CD4-positive, alpha-beta T cell (primary cell): ENCODE results near the gene MMP11. TPM values are rescaled to one million over a fixed set of nuclear protein-coding genes. Genes with fewer than 3 reads are reported as not detected.

Experiments used
- ATAC-seq: fragments of 200-7000 bp; cut with Tn5 transposase; one replicate; pipeline ENCODE4 v1.10.0; 2022; ENCODE audit warnings: mild to moderate bottlenecking; ENCODE audit not compliant: poor library complexity
- CTCF ChIA-PET: fragments of 350-600 bp; sonication (Branson Sonifier 250); formaldehyde crosslinking; loops from one replicate; lab custom pipeline; 2021; ENCODE audit warnings: antibody characterized with exemption, inconsistent platforms; lab: Charles Lee
- POLR2A ChIA-PET: fragments of 350-600 bp; sonication (Branson Sonifier 250); formaldehyde crosslinking; loops from one replicate; lab custom pipeline; 2021; ENCODE audit warnings: antibody characterized with exemption, inconsistent platforms; lab: Charles Lee
- DNase-seq, 14 experiments: peaks; one replicate each; pipeline ENCODE4 v3.0.0-alpha.2; 2013 to 2020; ENCODE audit warnings: mixed read lengths in 2 of 14
- H3K27ac ChIP-seq, 2 donors: one replicate each; pipeline versions ENCODE4 v1.5.1 to v1.7.0; 2013; ENCODE audit warnings: low read length in 2 of 2, low read depth in 1 of 2, mild to moderate bottlenecking in 1 of 2
- H3K27me3 ChIP-seq, 2 experiments: 1 replicate in 1 of 2; 2 replicates in 1 of 2; pipeline versions ENCODE4 v1.6.1 to v1.7.0; 2013; ENCODE audit warnings: low read length in 2 of 2, control low read depth in 1 of 2, mild to moderate bottlenecking in 1 of 2, moderate library complexity in 1 of 2; ENCODE audit not compliant: insufficient read depth in 2 of 2, control insufficient read depth in 1 of 2
- H3K36me3 ChIP-seq: one replicate; pipeline ENCODE4 v1.6.1; 2013; ENCODE audit warnings: low read length, control low read depth; ENCODE audit not compliant: insufficient read depth
- H3K4me1 ChIP-seq: one replicate; pipeline ENCODE4 v1.6.1; 2013; ENCODE audit warnings: low read length, control low read depth; ENCODE audit not compliant: insufficient read depth
- H3K4me3 ChIP-seq: one replicate; pipeline ENCODE4 v1.5.1; 2013; ENCODE audit warnings: mild to moderate bottlenecking, low read length, moderate library complexity
- H3K9me3 ChIP-seq, 2 experiments: 1 replicate in 1 of 2; 2 replicates in 1 of 2; pipeline versions ENCODE4 v1.6.1 to v1.7.0; 2013; ENCODE audit warnings: low read length in 2 of 2, mild to moderate bottlenecking in 2 of 2, control low read depth in 1 of 2, moderate library complexity in 1 of 2; ENCODE audit not compliant: control insufficient read depth in 1 of 2, insufficient read depth in 1 of 2
- H3K27ac Mint-ChIP-seq: one replicate; pipeline ENCODE4 v1.8.0; 2020; ENCODE audit warnings: mixed read lengths
- H3K27me3 Mint-ChIP-seq: one replicate; pipeline ENCODE4 v1.8.0; 2021; ENCODE audit warnings: mixed read lengths
- H3K36me3 Mint-ChIP-seq: one replicate; pipeline ENCODE4 v1.8.0; 2021; ENCODE audit warnings: low read depth, mixed read lengths
- H3K4me1 Mint-ChIP-seq: one replicate; pipeline ENCODE4 v1.8.0; 2021; ENCODE audit warnings: low read depth, mixed read lengths
- H3K4me3 Mint-ChIP-seq: one replicate; pipeline ENCODE4 v1.8.0; 2020; ENCODE audit warnings: mild to moderate bottlenecking, mixed read lengths
- H3K9me3 Mint-ChIP-seq: one replicate; pipeline ENCODE4 v1.8.0; 2020; ENCODE audit warnings: mixed read lengths
- intact Hi-C, 2 experiments: fragments of 100-400 bp; cut with DNase I in 1 of 2; cut with micrococcal nuclease in 1 of 2; formaldehyde crosslinking; loops; one replicate each; pipeline versions ENCODE4 v1.15.1 to v1.9.0; 2023 to 2025; cut with DNase I, micrococcal nuclease
- total RNA-seq, 174 experiments: library from RNA in 2 of 174; stranded (reverse) in 2 of 174; gene quantifications; one replicate each; pipeline ENCODE4 v1.2.3 and lab custom pipeline; 2021 to 2026
- TF ChIP-seq, protein P1 (sequence below): fragments of 200-600 bp; IDR thresholded peaks from one replicate; pipeline ENCODE4 v1.8.0; 2022; ENCODE audit warnings: antibody characterized with exemption, mild to moderate bottlenecking

MMP11 gene
- total RNA-seq, 2 experiments from 2014 or later, result 2.3 to 2.4 TPM

DNA sequence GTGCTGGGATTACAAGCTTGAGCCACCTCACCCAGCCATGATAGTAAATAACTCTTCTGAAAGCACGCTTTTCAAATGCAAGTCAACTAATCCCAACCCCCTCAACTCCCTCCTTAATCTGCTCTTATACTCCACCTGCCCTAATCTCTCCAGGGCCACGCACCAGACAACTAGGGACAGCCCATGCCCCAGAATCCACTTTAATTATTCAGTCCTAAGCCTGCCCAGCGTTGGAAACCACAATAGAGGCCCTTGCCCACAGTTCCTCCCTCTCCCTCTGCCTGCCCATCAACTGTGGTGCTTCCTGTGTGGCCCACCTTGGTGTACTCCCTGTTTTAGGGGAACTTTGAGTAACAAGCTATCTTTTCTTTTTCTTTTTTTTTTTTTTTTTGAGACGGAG, 15.8 kb upstream of the MMP11 start:
- POLR2A ChIA-PET, result interaction anchor here (0.6 kb wide), 1 partner anchor 9 kb away, joined by 4 read pairs; no protein-coding TSS in a partner anchor
- Mint-ChIP-seq H3K4me3 (no peak overlapping the region), H3K4me1 (no peaks in the 10 kb centered on the region), H3K36me3 (no peaks in the 10 kb centered on the region), H3K27me3 (no peaks in the 10 kb centered on the region), H3K9me3 (no peaks in the 10 kb centered on the region), H3K27ac (no peak overlapping the region)
- Histone ChIP-seq H3K9me3 (no peaks in the 10 kb centered on the region), H3K4me1 (no peaks in the 10 kb centered on the region), H3K27me3 (no peaks in the 10 kb centered on the region), H3K4me3 (no peak overlapping the region), H3K27ac (no peak overlapping the region), H3K36me3 (no peaks in the 10 kb centered on the region)
- TF ChIP-seq, protein P1, sequence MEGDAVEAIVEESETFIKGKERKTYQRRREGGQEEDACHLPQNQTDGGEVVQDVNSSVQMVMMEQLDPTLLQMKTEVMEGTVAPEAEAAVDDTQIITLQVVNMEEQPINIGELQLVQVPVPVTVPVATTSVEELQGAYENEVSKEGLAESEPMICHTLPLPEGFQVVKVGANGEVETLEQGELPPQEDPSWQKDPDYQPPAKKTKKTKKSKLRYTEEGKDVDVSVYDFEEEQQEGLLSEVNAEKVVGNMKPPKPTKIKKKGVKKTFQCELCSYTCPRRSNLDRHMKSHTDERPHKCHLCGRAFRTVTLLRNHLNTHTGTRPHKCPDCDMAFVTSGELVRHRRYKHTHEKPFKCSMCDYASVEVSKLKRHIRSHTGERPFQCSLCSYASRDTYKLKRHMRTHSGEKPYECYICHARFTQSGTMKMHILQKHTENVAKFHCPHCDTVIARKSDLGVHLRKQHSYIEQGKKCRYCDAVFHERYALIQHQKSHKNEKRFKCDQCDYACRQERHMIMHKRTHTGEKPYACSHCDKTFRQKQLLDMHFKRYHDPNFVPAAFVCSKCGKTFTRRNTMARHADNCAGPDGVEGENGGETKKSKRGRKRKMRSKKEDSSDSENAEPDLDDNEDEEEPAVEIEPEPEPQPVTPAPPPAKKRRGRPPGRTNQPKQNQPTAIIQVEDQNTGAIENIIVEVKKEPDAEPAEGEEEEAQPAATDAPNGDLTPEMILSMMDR, result no peak
- intact Hi-C loops, result no loop called here
- ATAC-seq (no peak), DNase-seq (no peak)
- CTCF ChIA-PET, result no interaction called here

DNA sequence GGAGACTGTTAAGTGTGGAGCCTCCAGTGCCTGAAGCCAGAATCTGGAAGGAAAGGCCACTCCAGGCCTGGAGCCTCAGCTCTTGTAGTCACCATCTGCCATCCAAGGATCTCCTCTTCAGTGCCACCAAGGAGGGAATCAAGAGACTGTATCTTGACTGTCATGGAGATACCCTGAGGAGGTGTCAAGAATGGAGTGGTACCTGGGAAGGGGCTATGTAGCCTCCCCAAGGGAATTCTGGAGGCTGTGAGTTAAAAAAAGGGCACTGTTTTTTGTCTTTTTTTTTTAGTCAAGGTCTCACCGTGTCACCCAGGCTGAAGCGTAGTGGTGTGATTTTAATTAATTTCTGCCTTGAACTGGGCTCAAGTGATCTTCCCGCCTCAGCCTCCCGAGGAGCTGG, 13.1 kb upstream of the MMP11 start:
- Mint-ChIP-seq H3K27ac (no peak overlapping the region), H3K4me1 (peaks cover 19% of the 10 kb centered on the region), H3K27me3 (no peaks in the 10 kb centered on the region), H3K9me3 (no peaks in the 10 kb centered on the region), H3K36me3 (no peaks in the 10 kb centered on the region), H3K4me3 (no peak overlapping the region)
- intact Hi-C loops, result no loop called here
- peaks cover 22% of the 10 kb centered on the region for H3K4me1 ChIP-seq
- no peaks in the 10 kb centered on the region for H3K9me3 ChIP-seq
- ATAC-seq (no peak), DNase-seq (no peak)
- ChIA-PET CTCF (no interaction called here), POLR2A (no interaction called here)
- no peak overlapping the region for H3K4me3 ChIP-seq
- TF ChIP-seq, protein P1, result no peak
- H3K27ac ChIP-seq, result no peak overlapping the region
- no peaks in the 10 kb centered on the region for H3K27me3 ChIP-seq
- no peaks in the 10 kb centered on the region for H3K36me3 ChIP-seq

DNA sequence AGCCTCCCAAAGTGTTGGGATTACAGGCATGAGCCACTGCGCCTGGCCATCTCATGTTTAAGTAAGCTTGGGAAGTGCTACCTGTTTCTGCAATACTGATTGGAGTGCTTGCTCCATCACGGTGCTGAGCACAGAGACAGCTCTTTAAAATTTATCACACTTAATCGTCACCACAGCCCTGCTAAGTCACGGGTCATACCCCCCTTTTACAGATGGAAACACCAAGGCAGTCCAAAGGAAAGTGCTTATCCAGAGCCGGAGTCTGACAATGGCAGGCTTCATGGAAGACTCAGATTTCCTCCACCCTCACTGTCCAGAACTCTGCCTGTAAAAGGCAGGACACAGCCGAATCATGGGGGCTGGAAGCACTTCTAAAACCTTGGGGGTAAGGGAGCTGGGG, 12.6 kb upstream of the MMP11 start:
- no peaks in the 10 kb centered on the region for H3K9me3 ChIP-seq
- Mint-ChIP-seq H3K4me3 (no peak overlapping the region), H3K9me3 (no peaks in the 10 kb centered on the region), H3K36me3 (no peaks in the 10 kb centered on the region), H3K4me1 (peaks cover 24% of the 10 kb centered on the region), H3K27ac (no peak overlapping the region), H3K27me3 (no peaks in the 10 kb centered on the region)
- no peak overlapping the region for H3K27ac ChIP-seq
- no peak overlapping the region for H3K4me3 ChIP-seq
- H3K27me3 ChIP-seq, result no peaks in the 10 kb centered on the region
- DNase-seq (no peak), ATAC-seq (no peak)
- H3K4me1 ChIP-seq, result peaks cover 24% of the 10 kb centered on the region
- intact Hi-C loops, result no loop called here
- H3K36me3 ChIP-seq, result no peaks in the 10 kb centered on the region
- ChIA-PET CTCF (no interaction called here), POLR2A (no interaction called here)
- TF ChIP-seq, protein P1, result no peak
